ENCODE results near the gene TXNIP. TPM values are rescaled to one million over a fixed set of nuclear protein-coding genes. Genes with fewer than 3 reads are reported as not detected.

Gene TXNIP
- polyA plus RNA-seq (2012; rRNA removed), result 44.6 and 77.3 TPM in 2 replicates
- polyA plus RNA-seq (2012; cell fraction: cytosol; rRNA removed), result 60.3 and 73.3 TPM in 2 replicates
- polyA plus RNA-seq (2012; cell fraction: nucleus; rRNA removed), result 41.9 and 93.1 TPM in 2 replicates

GRCh38 chr1:145996433-145997015, at the start of gene TXNIP:
TXNIP (minus strand) TSS chr1:145996579; CDS start chr1:145996266, 313 bp downstream.
- POLR2A ChIA-PET, result interaction anchor here (1.9 kb wide), 1 partner anchor 17 kb away, joined by 7 read pairs; no protein-coding TSS in a partner anchor

More at GRCh38 chr1:145996433-145997015, at the start of gene TXNIP:
- Histone ChIP-seq H3K9me3 (no peaks in the 10 kb centered on the region), H2AFZ (ENCODE audit: low read depth) (peak within 1 kb of the TSS; percentile 83), H3K4me2 (peak within 1 kb of the TSS; percentile 86), H3K4me1 (ENCODE audit: control insufficient read depth in 1 of 2, insufficient read depth in 2 of 2, low read depth in 1 of 2, low read length in 1 of 2) (peaks cover 14 to 45% of the 10 kb centered on the region in 2 experiments; a peak in 3 of 4 replicates), H3K4me3 (ENCODE audit: low read depth in 2 of 2, low read length in 1 of 2) (peak within 1 kb of the TSS; percentile 64 to 90), H4K20me1 (ENCODE audit: insufficient read depth) (peaks cover 38% of the 10 kb centered on the region), H3K36me3 (replicated peaks in 1 of 2; ENCODE audit: control insufficient read depth in 1 of 2, insufficient read depth in 2 of 2, low read length in 1 of 2) (peaks cover 29 to 33% of the 10 kb centered on the region in 2 experiments), H3K9me2 (no peaks in the 10 kb centered on the region), H3K27ac (ENCODE audit: low read depth in 2 of 2, low read length in 1 of 2) (peak within 1 kb of the TSS; percentile 44 to 98), H3F3A (replicated peaks; ENCODE audit: insufficient read depth) (peaks cover 14% of the 10 kb centered on the region), H3K79me2 (ENCODE audit: insufficient read depth) (peaks cover 36% of the 10 kb centered on the region), H3K27me3 (ENCODE audit: insufficient read depth) (no peaks in the 10 kb centered on the region), H3K9ac (peak within 1 kb of the TSS; percentile 90)
- CTCF ChIA-PET, result interaction anchor here (1.1 to 4.2 kb wide), 6 partner anchors 10 to 105 kb away, joined by 3 to 40 read pairs (median 6); no protein-coding TSS in a partner anchor
- WGBS (ENCODE audit: low lambda C conversion rate), result 2% methylated on average over 30 of the region's 30 CpGs
- TF ChIP-seq MXI1 (IDR thresholded peaks at IDR 0.05; ENCODE audit: low read depth, low read length) (peak; percentile 98), MAX (IDR thresholded peaks at IDR 0.05; ENCODE audit: low read depth) (peak; percentile 95), NFIC (IDR thresholded peaks at IDR 0.05; ENCODE audit: borderline replicate concordance) (peak; percentile 61; the same call in 1 of the 2 replicates), GATA2 (CRISPR knock-in tag; IDR thresholded peaks at IDR 0.05) (no peak), EP300 (IDR thresholded peaks at IDR 0.05; ENCODE audit: borderline replicate concordance in 1 of 2, low read depth in 1 of 2, low read length in 1 of 2) (peak; percentile 55 to 59; a peak in 3 of 4 replicates), NRF1 (IDR thresholded peaks at IDR 0.05; ENCODE audit: low read depth, low read length) (peak; percentile 56), RAD21 (IDR thresholded peaks at IDR 0.05; ENCODE audit: low read length) (no peak), RXRA (IDR thresholded peaks at IDR 0.05; ENCODE audit: borderline replicate concordance, low read depth) (peak; percentile 36; the same call in 1 of the 2 replicates), MEF2A (IDR thresholded peaks at IDR 0.05; ENCODE audit: borderline replicate concordance, low read depth) (no peak), POLR2AphosphoS5 (IDR thresholded peaks at IDR 0.05; ENCODE audit: low read depth, low read length) (peak; percentile 100), SMC3 (IDR thresholded peaks at IDR 0.05; ENCODE audit: low read depth, low read length) (no peak), RFX5 (IDR thresholded peaks at IDR 0.05; ENCODE audit: low read length) (peak; percentile 89), CHD2 (IDR thresholded peaks at IDR 0.05; ENCODE audit: low read length, partially characterized antibody) (peak; percentile 84), YY1 (IDR thresholded peaks at IDR 0.05; ENCODE audit: low read depth) (peak; percentile 79), TCF12 (IDR thresholded peaks at IDR 0.05) (peak; percentile 54; the same call in 1 of the 2 replicates), FOXJ3 (CRISPR knock-in tag; IDR thresholded peaks at IDR 0.05) (peak; percentile 97), TAF1 (IDR thresholded peaks at IDR 0.05; ENCODE audit: borderline replicate concordance, low read depth, low read length) (peak; percentile 87), IRF3 (IDR thresholded peaks at IDR 0.05; ENCODE audit: low read depth, low read length) (peak; percentile 64), SIN3A (IDR thresholded peaks at IDR 0.05; ENCODE audit: borderline replicate concordance, low read depth, low read length) (peak; percentile 89), ELF1 (IDR thresholded peaks at IDR 0.05) (peak; percentile 75; the same call in 1 of the 2 replicates)
- TF ChIP-seq, protein P1, sequence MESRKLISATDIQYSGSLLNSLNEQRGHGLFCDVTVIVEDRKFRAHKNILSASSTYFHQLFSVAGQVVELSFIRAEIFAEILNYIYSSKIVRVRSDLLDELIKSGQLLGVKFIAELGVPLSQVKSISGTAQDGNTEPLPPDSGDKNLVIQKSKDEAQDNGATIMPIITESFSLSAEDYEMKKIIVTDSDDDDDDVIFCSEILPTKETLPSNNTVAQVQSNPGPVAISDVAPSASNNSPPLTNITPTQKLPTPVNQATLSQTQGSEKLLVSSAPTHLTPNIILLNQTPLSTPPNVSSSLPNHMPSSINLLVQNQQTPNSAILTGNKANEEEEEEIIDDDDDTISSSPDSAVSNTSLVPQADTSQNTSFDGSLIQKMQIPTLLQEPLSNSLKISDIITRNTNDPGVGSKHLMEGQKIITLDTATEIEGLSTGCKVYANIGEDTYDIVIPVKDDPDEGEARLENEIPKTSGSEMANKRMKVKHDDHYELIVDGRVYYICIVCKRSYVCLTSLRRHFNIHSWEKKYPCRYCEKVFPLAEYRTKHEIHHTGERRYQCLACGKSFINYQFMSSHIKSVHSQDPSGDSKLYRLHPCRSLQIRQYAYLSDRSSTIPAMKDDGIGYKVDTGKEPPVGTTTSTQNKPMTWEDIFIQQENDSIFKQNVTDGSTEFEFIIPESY (IDR thresholded peaks at IDR 0.05; ENCODE audit: borderline replicate concordance, low read depth), result peak; percentile 28; the same call in 1 of the 2 replicates
- peak; percentile 95 for DNase-seq
